Stimulated activated CD4-positive, alpha-beta T cell treated with anti-CD3 and anti-CD28 coated beads, Interleukin-2, amount 100 ng/mL, for 24 hours (primary cell): ENCODE results near the gene CENPX.
A peak's percentile ranks its signal among the peaks of the same experiment; 100 is the strongest.

ENCODE experiments used
- DNase-seq, 2 donors: peaks; one replicate each; pipeline ENCODE4 v3.0.0-alpha.2; 2020

The CENPX gene

DNA sequence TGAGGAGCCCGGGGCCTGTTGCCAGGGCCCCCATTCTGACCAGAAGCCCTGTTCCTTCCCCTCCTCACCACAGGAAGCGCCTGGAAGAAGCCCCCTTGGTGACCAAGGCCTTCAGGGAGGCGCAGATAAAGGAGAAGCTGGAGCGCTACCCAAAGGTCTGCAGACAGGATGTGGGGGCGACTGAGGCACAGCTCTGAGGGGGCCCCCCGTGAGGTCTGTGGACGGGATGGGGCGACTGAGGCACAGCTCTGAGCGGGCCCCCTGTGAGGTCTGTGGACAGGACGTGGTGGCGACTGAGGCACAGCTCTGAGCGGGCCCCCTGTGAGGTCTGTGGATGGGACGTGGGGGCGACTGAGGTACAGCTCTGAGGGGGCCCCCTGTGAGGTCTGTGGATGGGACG is 13.3 kb downstream of the CENPX start:
- no peak for DNase-seq

- no peak for DNase-seq
Observed at GRCh38 chr17:82008941-82009405, 13.7 kb downstream of the CENPX start.

GRCh38 chr17:82008258-82008940 is 14.3 kb downstream of the CENPX start:
- no peak for DNase-seq

GRCh38 chr17:82007495-82008257 is 15.0 kb downstream of the CENPX start:
- no peak for DNase-seq

GRCh38 chr17:82007228-82007494 is 15.5 kb downstream of the CENPX start:
- DNase-seq = no peak

DNA sequence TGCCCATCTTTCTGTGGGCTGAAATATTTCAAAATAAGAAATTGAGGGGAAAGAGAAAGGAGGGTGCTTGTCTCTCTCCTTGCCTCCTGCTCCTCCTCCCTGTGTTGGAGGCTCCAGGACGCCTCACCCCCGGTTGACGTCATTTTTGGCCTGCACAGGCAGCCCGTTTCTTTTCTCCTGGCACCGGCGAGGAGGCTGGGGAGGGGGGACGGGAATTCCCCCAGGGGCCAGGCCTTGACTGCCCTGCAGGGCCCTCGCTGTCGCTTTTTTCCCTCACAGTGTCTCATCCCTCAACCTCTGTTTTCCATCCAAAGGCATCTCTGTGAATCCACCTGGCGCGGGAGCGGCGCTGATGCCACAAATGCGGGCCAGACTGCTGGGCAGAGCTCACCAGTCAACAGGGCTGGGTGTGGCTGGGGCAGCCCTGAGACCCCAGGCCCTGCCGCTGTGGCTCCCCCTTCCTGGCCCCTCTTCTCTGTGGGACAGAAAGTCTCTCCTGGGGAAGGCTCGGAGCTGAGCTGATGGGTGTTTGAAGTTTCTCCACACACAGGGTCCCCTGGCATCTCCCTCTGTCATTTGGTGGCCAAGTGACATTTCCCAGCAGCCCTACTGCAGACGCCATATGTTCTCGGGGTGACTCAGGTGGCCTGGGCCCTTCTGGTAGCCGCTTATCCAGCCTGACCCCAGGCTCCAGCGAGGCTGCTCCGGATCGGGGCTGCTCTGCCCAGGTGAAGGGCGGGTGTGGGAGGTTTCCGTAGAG is 16.0 kb downstream of the CENPX start:
- no peak for DNase-seq

DNA sequence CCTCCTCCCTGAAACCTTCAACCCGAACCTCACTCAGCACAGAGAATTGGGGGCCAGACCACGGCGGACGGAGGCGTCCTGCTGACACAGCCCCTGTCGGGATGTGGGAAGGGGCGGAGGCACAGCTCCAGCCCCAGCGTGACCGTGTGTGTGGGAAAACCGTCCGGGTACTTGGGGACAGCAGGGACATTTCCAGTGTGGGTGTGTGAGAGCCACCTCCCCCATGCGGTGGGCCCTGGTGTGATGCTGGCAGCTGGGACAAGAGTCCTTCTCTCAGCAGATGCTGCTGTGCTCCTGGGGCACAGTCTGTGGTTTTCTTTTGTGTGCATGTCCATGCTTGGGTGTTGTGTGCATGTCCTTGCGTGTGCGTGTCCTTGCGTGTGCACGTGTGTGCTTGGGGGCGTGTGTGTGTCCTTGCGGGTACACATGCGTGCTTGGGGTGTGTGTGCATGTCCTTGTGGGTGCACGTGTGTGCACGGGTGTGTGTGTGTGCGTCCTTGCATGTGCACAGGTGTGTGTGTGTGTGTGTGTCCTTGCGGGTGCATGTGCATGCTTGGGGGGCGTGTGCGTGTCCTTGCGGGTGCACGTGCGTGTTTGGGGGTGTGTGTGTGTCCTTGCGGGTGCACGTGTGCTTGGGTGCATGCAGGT is 16.9 kb downstream of the CENPX start:
- no peak for DNase-seq

- no peak for DNase-seq
Observed at GRCh38 chr17:82004517-82005455, 17.9 kb downstream of the CENPX start.

- peak; percentile 52 to 58 for DNase-seq
Observed at GRCh38 chr17:82003411-82004381, 19.0 kb downstream of the CENPX start.

DNA sequence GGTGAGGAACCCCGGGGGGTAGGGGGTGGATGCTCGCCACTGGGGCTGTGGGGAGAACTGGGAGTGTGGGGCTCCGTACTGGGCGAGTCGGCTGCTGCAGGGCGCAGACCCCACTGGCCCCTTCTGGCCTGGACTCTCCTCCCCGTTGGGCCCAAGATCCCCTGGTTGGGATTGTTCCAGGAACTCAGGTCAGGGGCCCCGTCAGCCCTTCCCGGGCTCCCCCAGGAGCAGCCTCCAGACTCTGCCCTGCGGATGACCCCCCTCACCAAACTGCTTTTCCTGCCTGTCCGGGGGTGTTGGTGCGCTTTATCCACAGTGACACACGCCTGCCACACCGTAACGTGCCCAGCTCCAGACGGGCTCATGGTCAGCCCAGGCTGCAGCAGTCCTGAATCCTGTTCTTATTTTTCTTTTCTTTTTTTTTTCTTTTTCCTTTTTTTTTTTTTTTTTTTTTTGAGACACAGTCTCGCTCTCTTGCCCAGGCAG is 21.1 kb downstream of the CENPX start:
- DNase-seq = no peak

- no peak for DNase-seq
Observed at GRCh38 chr17:82000803-82001570, 21.7 kb downstream of the CENPX start.

DNA sequence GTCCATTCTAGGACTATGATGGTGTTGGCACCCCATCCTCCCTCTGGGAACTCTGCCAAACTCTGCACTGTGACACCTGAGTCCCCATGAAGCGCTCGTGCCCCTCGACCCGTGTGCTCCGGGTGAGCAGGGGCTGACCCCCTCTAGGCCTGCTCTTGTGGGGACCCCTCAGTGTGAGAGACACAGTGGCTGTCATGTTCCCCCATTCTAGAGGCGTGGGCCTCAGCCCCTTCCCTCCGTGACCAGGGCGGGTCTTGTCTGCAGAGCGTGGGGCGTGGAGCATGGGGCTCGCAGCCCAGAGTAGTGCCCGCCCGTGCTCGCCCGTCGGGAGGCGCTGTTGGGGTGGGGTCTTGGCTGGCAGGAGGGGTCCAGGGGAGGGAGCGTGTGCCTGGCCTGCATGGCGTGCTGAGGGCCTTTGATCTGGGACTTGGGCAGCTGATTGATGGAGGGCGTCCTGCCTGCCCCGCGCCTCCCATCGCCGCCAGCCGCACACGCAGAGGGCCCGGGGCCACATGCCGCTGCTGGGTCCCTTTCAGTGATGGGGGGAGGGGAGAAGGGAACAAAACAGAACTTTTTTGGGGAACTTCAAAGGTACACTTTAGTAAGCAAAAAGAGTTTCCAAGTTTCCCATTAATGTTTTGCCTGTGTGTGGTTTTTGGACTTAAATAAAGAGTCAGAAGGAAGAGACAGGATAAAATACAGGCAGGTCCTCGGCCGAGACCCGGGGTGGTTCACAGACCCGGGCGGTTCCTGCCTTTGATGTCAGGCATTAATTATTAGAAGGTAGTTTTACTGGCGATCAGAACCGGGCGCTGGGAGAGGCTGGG is 22.5 kb downstream of the CENPX start:
- DNase-seq = no peak

- DNase-seq = no peak
Observed at GRCh38 chr17:81999587-81999975, 23.1 kb downstream of the CENPX start.

- DNase-seq = no peak
Observed at GRCh38 chr17:81998691-81999438, 23.8 kb downstream of the CENPX start.

- DNase-seq = no peak
Observed at GRCh38 chr17:81998212-81998611, 24.5 kb downstream of the CENPX start.

GRCh38 chr17:81996757-81997441 is 25.8 kb downstream of the CENPX start:
- no peak for DNase-seq

DNA sequence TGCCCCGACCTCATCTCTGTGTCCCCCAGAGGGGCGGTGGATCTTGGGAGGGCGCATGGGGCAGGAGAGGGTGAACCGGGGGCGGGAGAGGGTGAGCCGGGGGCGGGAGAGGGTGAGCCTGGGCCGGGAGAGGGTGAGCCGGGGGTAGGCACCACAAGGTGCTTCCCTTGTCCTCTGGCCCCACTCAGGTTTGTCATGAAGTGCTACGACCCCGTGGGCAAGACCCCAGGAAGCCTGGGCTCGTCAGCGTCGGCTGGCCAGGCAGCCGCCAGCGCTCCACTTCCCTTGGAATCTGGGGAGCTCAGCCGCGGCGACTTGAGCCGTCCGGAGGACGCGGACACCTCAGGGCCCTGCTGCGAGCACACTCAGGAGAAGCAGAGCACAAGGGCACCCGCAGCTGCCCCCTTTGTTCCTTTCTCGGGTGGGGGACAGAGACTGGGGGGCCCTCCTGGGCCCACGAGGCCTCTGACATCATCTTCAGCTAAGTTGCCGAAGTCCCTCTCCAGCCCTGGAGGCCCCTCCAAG is 26.4 kb downstream of the CENPX start:
- no peak for DNase-seq
